D341Med (cell line): ENCODE measurements around the gene TANK.

ENCODE experiments used
- DNase-seq: peaks from one replicate; pipeline ENCODE4 v3.0.0; 2012; ENCODE audit warnings: low spot score

TANK gene

DNA sequence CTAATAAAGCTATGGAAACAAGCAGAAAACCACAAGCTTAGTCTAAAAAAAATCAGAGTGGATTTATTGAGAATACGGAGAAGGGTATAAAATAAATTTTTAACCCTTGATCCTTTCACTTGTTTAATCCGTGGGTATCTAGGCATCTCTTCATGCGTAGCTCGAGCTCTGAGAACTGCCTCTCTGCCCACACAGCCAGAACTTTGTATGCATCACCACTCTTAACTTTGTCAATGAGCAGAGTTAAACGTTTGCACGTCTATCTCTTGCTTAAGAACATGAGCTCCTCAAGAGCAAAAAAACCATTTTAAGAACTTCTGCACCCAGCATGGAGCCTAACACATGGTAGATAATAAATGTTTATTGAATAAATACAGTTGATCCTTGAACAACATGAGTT is 26.9 kb upstream of the TANK start:
- DNase-seq: no peak

DNA sequence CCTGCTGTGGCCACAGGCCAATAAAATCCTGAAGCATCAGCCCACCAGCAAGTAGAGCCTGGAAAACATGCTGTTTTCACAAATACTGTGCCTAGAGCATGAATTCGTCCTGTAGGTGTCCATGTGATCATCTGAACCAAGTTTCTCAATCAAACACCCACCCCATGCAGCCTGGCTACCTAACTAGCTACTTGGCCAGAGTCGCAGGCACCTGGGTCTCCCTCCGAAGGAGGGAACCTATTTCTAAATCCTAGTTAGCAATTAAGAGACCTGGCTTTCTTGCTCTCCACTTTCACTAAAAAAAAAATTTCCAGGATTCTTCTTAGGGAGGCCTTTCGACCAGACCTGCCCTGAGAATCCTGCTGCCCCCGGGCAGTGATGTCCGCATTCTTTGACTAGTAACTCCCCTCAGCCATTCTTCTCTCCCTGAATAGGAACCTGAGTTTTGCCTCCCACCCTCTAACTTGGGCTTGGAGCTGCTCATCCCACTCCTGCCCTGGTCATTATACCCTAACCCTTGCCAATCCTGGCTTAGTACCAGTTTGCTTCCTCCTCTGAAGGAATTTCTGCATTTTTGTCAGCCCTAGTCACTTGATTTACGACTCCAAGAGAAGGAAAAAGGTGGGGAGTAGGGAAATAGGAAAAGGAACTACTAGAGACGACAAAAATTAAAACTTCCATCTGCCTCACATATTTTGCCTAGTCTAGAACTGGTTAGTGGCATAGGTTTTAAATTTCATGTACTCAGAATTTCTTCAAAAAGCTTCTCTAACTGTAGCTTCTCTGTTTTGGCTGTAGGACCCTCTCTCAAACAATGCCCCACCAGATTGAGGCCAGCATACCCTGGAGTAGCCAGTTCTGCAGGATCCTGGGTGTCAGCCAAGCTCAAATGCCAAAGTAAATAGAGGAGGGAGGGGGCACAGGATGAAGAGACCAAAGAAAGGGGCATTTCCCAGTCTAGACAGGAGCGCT is 25.4 kb upstream of the TANK start:
- no peak for DNase-seq

DNA sequence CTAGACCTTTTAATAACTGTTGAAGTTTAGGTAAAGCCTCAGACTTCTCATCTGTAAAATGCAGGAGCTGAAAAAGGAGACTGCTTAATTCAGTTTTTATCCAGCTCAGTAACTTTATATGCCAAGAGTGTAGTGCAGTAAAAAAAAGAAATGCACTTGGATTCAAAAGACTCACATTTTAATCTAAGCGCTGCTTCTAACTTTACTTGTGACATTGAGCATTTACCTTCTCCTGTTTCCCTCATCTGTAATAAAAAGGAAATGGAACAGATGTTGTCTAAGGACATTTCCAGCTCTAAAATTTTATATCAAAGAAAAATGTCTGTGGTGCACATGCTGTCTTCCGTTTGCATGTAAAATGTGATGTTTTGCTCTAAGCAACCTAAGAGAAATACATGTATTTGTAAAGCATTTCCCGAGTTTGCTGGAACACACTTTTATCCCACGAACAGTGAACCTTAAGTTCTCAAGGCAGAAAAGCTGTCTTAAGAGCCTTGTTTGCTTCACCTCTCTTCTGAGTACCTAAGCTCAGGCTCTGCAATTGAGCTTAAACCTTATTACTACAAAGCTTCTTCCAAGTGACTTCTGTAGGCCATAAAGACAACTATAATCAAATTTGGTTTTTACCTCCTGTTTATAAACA is 24.2 kb upstream of the TANK start:
- DNase-seq: no peak

DNA sequence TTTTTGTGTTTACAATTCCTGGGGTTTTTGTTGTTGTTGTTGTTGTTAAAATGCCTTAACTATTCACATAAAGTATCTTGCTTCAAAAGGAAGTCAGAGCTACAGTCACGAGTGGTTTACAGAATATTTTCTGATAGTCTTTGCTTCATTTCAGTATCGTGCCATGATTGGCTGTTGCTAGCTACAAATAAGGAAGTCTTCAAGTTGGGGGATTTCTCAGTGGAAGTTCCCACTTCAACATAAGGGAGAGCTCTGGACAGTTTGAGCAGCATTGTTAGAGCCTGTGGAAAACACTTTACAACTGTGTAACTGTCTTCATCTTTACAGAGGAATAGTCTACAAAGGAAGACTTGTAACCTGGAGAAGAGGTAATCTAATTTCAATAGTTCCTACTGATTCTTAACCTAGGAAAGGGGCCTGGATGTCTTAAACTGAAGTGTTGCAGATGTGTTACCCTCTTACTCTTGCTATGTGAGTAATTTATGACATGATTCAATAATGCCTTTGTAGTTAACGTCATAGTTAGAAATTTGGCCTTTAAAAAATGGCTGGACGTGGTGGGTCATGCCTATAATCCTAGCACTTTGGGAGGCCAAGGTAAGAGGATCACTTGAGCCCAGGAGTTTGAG is 23.4 kb upstream of the TANK start:
- DNase-seq: no peak

DNA sequence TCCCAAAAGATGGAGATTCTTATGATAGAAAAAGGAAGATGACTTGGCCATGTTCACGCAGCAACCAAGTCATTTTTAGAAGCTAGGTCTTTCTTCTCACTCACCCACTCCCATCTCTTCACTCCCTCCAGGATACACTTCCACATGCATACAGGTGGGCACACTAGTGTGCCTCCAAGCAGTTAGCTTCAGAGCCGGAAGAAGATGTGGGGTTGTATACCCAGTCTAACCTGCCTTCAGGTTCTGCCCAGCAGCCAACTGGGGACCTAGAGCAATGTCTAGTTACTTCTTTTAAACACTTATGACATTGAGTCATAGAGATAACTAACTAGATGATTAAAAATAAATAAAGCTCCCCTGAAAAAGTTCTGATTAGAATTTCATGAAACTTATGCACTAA is 21.8 kb upstream of the TANK start:
- no peak for DNase-seq

DNA sequence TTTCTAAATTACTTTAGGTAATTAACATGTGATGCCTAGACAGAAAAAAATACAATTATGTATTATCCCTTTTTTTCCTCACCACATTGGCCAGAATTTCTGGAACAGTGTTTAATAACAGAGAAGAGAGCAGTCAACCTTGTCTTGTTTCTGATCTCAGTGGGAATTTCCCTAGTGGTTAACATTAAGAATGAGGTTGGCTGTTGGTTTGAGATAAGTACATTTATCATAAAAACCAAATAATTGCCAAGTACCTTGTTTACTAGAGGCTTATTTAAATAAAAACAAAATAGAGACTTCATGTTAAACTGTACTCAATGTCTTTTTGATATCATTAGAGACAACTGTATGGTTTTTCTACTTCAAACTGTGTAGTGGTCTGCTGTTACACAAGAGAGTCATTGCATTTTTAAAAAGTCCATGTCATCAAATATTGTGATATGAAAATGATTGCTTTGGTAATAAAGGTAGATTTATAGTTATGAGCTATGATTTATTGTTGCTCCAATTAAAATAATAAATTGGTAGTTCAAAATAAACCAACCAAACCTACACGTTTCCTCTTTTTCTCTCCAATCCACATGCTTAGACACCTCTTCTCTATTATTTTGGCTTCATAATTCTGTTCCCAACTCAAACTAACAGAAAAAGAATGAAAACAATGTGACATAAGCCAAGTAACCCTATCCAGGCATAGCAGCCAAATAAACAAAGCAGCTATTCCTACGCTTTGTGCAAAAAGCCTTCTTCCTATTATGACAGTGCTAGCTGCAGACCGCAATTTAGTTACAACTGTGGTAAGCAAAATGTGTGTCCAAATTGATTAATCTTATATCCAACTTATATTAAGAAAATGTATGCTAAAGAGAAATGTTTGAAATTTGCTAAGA is 20.9 kb upstream of the TANK start:
- no peak for DNase-seq

DNA sequence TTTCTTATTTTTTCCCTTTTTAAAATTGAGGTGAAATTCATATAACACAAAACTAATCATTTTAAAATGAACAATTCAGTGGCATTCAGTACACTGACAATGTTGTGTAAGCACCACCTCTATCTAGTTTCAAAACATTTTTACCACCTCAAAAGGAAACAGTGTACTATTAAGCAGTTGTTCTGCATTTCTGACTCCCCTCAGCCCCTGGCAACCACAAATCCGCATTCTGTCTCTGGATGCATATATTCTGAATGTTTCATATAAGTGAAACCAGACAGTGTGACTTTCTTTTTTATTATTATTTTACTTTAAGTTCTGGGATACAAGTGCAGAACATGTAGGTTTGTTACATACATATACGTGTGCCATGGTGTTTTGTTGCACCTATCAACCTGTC is 19.2 kb upstream of the TANK start:
- no peak for DNase-seq

DNA sequence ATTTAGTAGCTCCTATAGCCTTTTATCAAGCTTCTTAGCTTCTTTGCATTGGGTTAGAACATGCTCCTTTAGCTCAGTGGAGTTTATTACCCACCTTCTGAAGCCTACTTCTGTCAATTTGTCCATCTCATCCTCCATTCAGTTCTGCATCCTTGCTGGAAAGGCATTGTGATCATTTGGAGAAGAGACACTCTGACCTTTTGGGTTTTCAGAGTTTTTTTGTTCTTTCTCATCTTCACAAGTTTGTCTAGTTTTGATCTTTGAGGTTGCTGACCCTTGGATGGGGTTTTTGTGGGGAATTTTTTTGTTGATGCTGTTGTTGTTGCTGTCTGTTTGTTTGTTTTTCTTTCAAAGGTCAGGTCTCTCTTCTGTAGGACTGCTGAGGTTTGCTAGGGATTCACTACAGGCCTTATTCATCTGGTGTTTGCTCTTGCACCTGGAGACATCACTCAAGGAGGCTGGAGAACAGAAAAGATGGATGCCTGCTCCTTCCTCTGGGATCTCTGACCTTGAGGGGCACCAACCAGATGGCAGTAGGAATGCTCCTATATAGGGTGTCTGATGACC is 13.9 kb upstream of the TANK start:
- DNase-seq: no peak

DNA sequence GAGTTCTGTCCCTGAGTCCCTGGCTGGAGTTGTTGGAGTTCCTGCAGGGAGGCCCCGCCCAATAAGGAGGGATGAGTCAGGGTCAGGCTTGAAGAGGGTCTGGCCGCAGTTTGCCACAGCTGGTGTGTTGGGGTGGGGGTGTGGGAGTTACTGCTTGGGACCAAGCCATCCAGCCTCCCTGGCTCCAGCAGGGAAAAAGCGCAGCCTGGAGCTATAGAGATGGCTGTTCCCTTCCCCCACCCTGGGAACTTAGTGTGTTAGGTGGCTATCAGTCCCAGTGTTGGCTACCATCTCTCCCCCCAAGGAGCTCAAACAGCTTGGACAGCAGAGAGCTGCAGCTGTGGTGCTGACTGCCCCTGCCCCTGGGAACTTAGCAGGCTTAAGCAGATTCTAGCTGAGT is 13.2 kb upstream of the TANK start:
- DNase-seq: no peak

DNA sequence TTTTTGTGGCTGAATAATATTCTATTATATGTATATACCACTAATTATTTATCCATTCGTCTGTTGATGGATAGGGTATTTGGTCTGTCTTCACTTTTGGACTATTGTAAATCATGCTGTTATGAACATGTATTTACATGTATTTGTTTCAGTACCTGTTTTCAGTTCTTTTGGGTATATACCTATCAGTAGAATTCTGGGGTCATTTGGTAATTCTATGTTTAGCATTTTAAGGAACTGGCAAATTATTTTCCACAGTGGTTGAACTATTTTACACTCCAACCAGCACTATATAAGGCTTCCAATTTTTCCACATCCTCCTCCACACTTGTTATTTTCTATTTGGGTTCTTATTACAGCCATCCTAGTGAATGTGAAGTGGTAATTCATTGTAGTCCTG is 12.4 kb upstream of the TANK start:
- DNase-seq: no peak

DNA sequence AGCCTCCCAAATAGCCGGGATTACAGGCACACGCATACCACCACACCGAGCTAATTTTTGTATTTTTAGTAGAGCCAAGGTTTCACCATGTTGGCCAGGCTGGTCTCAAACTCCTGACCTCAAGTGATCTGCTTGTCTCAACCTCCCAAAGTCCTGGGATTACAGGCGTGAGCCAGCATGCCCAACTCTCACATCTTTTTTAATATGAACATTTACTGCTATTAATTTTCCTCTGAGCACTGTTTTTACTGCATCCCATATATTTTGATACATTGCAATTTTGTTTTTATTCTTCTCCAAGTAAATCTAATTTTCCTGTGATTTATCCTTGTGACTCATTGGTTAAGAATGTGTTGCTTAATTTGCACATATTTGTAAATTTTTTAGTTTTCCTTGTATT is 9.5 kb upstream of the TANK start:
- DNase-seq: no peak

DNA sequence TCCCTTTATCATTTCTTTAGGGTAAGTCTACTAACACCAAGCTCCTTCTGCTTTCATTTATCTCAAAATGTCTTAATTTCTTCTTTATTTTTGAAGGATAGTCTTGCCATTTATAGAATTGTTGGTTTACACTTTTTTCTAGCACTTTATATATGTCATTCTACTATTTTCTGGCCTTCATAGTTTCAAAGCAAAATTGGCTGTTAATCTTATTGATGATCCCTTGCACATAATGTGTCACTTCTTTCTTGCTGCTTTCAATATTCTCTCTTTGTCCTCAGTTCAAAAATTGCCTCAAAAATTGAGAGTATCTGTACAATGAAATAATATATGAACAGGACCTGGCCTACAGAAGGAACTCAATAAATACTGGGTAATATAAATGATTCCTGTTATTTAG is 7.9 kb upstream of the TANK start:
- no peak for DNase-seq

DNA sequence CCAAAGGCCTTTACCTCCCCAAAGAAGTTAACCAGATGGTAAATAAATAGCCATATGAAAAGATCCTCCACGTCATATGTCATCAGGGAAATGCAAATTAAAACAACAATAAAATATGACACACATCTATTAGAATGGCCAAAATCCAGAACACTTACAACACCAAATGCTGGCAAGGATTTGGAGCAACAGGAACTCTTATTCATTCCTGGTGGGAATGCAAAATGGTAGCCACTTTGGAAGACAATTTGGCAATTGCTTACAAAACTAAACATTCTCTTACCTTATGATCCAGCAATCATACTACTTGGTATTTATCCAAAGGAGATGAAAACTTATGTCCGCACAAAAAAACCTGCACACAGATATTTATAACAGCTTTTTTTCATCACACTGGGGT is 1.3 kb upstream of the TANK start:
- no peak for DNase-seq

DNA sequence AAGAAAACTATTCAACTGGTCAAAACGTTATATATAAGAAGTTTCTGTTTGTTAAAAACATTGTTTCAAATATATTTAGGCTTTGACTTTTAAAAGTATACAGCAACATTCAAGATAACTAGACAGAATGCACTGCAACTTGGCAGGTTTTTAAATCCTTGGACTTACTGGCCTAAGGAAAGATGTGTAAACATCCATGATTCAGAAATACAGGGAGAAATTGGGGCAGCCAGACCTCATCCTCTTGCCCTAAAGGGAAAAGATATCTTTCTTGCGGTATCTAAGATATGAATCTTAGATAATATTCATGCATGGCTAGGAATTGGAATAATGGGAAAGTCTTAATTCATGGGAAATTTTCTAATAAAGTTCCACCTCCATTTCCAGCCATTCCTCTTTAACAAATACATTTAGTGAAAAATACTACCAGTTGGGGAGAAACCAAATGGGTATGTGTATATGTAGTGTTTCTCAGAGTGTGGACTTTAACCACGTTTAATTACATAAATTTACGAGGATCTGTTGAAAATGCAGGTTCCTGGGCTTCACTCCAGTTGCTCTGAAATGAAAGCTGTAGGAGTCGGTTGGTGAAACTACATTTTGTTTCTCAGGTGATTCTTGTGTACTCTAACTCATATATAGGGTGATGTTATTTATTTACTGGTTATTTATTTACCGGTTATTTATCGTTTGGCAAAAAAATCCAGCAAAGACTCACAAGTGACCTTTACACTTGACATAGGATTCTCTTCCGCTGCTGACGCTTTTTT is 587 bp upstream of the TANK start:
- no peak for DNase-seq

DNA sequence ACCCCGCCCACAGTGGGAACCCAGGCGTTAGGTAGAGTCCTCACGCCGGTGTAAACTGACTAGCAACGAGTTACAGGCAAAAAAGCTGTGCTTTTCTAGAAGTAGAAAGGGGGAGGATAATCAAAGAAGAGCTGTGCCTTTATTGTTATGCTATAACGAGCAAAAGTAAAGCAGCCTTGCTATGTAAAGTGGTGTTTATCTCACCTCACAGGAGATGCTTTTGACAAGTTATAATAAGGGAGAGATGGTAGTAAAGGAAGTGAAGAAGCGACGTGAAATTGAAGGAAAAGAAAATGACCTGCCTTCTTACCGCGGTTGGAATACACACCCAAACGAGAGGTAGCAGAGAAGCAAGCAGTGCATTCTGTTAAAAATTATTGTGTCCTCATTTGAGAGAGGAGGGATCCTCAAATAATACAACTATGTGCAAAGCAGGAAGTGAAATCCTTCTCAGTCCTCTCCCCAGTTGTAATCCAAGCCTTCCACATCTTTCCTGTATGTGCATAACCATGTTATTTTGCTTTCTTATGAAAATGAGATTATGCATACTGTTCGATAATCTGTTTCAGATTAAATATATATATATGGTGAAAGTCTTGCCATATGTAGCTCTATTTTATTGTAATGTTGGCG is 962 bp downstream of the TANK start:
- DNase-seq: no peak

DNA sequence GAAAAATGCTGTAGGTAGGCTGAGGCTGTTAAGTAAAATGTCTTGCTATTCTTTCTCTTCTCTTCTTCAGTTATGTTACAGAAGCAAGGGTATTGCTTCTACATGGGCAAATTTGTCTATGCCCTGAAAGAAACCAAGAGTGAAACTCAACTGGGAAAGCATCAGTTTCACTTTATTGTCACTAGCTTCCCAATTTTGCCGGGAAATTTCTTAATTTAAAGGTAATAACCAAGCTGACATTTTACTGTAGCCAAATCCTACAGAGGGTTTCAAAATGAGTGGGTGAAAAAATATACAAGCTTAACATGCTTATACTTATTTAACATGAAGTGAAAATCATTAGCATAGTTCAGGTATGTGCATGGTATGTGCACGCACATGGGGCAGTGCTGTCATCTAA is 3.2 kb downstream of the TANK start:
- DNase-seq: no peak

DNA sequence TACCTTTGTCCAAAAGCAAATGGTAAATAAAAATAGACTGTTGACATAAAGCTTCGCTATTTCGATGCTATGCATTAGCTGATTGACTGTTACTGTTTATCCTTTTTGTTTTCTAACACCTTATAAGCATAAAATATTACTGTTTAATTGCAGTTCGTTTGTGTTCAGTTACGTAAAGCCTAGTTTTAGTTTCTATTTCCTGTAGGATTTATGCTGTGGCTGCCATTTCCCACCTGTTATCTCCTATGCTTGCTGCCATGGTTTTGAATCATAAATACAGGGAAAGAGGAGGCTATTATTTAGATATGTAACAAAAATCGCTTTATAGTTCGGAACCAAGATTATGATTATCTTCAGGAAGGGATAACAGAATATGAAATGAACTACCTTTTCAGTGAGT is 3.9 kb downstream of the TANK start:
- DNase-seq: no peak

DNA sequence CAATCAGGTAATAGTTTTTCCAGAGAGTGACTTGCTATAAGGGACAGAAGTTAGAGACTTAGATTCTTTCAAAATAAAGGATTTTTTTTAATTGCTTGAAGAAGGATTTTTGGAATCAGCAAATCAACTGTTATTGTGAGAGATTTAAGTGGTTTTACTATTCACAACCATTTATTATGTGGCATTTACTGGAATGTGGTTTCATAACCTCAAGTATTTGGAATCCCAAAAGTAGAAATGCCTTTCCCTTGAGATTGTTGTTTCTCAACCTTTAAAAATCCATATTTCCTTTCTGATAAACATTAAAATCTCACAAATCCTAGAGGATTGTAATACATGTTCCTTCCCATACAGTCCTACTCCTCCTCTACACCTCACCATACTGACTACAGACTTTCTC is 5.0 kb downstream of the TANK start:
- DNase-seq: no peak

DNA sequence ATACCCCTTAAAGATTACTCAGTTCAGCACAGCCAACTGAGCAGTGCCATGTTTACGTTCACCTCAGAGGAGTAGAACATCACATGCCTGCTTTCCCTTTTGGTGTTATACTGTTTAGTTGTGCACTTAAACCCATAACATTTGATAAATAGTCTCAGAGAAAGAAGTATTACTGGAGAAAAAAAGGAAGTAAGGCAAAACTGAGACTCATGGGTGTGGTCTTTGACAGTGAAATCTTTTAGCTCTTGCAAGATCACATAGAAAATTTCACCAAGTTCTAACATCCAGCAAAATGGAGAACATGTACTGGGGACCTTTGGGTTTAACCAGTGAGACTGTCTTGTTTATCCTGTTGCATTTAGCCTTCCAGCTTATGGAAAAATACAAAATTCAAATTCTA is 5.6 kb downstream of the TANK start:
- DNase-seq: no peak

DNA sequence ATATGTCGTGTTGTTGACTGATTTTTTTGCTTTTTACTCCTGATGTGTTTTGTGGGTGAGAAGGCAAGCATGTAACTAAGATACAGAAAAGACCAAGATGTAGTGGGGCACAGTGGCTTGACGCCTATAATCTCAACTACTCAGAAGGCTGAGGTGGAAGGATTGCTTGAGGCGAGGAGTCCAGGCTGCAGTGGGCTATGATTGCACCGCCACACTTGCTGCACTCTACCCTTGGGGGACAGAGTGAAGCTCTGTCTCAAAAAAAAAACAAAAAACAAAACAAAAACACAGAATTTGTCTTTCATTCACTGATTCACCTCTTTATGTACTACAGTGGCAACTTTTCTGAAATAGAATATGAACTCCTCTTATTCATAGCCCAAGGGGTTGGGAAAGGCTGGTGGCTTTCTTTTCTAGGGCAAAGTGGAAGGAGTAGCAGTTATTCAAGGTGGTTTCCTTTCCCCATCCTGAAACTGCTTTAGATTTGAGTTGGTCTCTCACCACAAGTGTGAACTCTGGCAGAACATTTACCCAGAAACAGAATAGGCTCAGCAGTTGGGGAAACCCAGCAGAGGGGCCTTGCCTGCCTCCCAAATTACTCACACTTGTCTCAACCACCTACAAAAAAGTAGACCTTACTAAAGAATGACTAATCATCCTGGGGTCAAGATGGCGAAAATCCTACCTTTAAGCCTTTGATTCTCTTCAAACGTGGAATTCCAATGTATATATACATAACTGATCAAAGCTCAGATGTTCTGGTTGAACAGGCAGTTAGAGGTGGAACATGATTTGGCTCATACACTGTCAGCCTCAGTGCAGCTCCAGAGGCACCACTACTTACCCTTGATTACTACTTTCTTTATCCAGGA is 6.5 kb downstream of the TANK start:
- no peak for DNase-seq
